T-cell (primary cell): Measurements from ENCODE around the gene SETBP1. TPM values are rescaled to one million over a fixed set of nuclear protein-coding genes. Genes with fewer than 3 reads are reported as not detected.

ENCODE experiments used
- ATAC-seq, 4 experiments: fragments of 200-7000 bp in 3 of 4; fragments of 150-1000 bp in 1 of 4; cut with Tn5 transposase; replicated peaks in 1 of 4; 1 replicate in 3 of 4; 2 replicates in 1 of 4; pipeline ENCODE4 v1.10.0; 2021; ENCODE audit warnings: moderate library complexity in 3 of 4, mild to moderate bottlenecking in 2 of 4, moderate number of reproducible peaks in 1 of 4
- CTCF ChIA-PET, 2 donors: fragments of 300-600 bp; sonication (Branson Sonifier 250); formaldehyde crosslinking; loops; one replicate each; lab custom pipeline; 2022; ENCODE audit warnings: antibody characterized with exemption in 2 of 2; lab: Charles Lee
- POLR2A ChIA-PET, 2 donors: fragments of 300-600 bp; sonication (Branson Sonifier 250); formaldehyde crosslinking; loops; one replicate each; lab custom pipeline; 2022; ENCODE audit warnings: antibody characterized with exemption in 2 of 2; lab: Charles Lee
- DNase-seq, 35 experiments: peaks; one replicate each; pipeline versions ENCODE4 v3.0.0 to v3.0.0-alpha.2; 2013 to 2023
- H3K27ac ChIP-seq: one replicate; pipeline ENCODE4 v1.5.1; 2013; ENCODE audit warnings: low read length
- H3K27me3 ChIP-seq, 2 experiments: replicated peaks in 1 of 2; 1 replicate in 1 of 2; 2 replicates in 1 of 2; pipeline versions ENCODE4 v1.6.1 to v1.7.0; 2013; ENCODE audit warnings: low read length in 1 of 2, mixed read lengths in 1 of 2; ENCODE audit not compliant: control insufficient read depth in 2 of 2, insufficient read depth in 2 of 2; ENCODE audit errors: extremely low read depth in 1 of 2
- H3K36me3 ChIP-seq, 2 donors: 1 replicate in 1 of 2; 2 replicates in 1 of 2; pipeline versions ENCODE4 v1.6.1 to v1.7.0; 2013; ENCODE audit warnings: low read length in 1 of 2; ENCODE audit not compliant: control insufficient read depth in 2 of 2, insufficient read depth in 1 of 2; ENCODE audit errors: extremely low read depth in 1 of 2
- H3K4me1 ChIP-seq, 2 experiments: 1 replicate in 1 of 2; 2 replicates in 1 of 2; pipeline versions ENCODE4 v1.6.1 to v1.7.0; 2013; ENCODE audit warnings: low read length in 2 of 2, mixed read lengths in 1 of 2; ENCODE audit not compliant: insufficient read depth in 2 of 2, control insufficient read depth in 1 of 2; ENCODE audit errors: extremely low read depth in 1 of 2
- H3K4me3 ChIP-seq, 2 donors: 1 replicate in 1 of 2; 2 replicates in 1 of 2; pipeline versions ENCODE4 v1.5.1 to v1.7.0; 2013; ENCODE audit warnings: mild to moderate bottlenecking in 2 of 2, low read length in 1 of 2, moderate library complexity in 1 of 2; ENCODE audit not compliant: control insufficient read depth in 1 of 2; ENCODE audit errors: extremely low read depth in 1 of 2
- H3K9me3 ChIP-seq: 2 replicates; pipeline ENCODE4 v1.7.0; 2013
- H3K27ac Mint-ChIP-seq, 2 donors: one replicate each; pipeline ENCODE4 v1.8.0; 2020 to 2021; ENCODE audit warnings: mild to moderate bottlenecking in 2 of 2, mixed read lengths in 2 of 2
- H3K27me3 Mint-ChIP-seq, 2 donors: one replicate each; pipeline ENCODE4 v1.8.0; 2021 to 2022; ENCODE audit warnings: mixed read lengths in 2 of 2
- H3K36me3 Mint-ChIP-seq: one replicate; pipeline ENCODE4 v1.8.0; 2021; ENCODE audit warnings: mixed read lengths
- H3K4me1 Mint-ChIP-seq, 3 donors: one replicate each; pipeline ENCODE4 v1.8.0; 2020 to 2022; ENCODE audit warnings: mixed read lengths in 3 of 3, mild to moderate bottlenecking in 1 of 3
- H3K4me3 Mint-ChIP-seq, 3 donors: one replicate each; pipeline ENCODE4 v1.8.0; 2020 to 2022; ENCODE audit warnings: mild to moderate bottlenecking in 3 of 3, mixed read lengths in 3 of 3, moderate library complexity in 3 of 3
- H3K9me3 Mint-ChIP-seq, 3 donors: one replicate each; pipeline ENCODE4 v1.8.0; 2020 to 2022; ENCODE audit warnings: mixed read lengths in 3 of 3
- WGBS: methylation state at CpG from one replicate; pipeline ENCODE4 v1.1.5; 2013; ENCODE audit warnings: missing lambda C conversion rate; ENCODE audit not compliant: insufficient coverage; 5-methylcytosine and 5-hydroxymethylcytosine counted together
- total RNA-seq, 35 experiments: library from RNA in 6 of 35; stranded (reverse) in 6 of 35; fragments of 120-200 nt in 1 of 35; gene quantifications; one replicate each; pipeline versions ENCODE4 v1.2.1 to v1.2.4 and lab custom pipeline; 2013 to 2026

Gene SETBP1
- total RNA-seq, 5 donors from 2014 or later (not counting 1 experiment from before 2014, with no cell fraction given) = 1.6 to 5.7 (median 3.2) TPM

DNA sequence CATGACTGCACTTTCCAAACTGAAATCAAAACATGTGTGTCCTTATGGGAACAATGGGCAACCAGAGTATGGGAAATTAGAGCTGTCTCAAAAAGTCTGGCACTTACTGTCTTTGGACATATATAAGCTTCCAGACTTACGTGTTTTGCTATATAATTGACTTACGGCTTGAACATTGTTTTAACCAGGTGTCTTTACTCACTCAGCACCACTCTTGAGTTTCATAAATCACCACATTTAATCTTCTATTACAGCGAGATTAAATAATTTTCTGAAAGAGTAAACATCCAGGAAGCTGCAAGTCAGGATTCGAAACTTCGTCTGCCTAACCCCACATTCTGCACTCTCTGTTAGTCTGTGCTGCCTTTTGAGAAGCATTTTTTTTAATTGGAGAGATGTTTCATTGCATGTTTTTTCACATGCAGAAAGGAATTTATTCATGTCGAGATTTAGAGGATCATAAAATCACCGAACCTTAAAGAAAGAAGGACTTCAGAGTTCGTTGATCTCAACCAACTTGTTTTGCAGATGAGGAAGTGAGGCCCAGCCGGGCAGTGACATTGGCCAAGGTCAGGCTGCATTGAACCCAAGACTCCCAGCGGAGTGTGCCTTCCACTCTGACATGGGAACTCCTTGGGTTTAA, 137.3 kb downstream of the SETBP1 start:
- Histone ChIP-seq H3K4me3 (no peak overlapping the region), H3K9me3 (no peaks in the 10 kb centered on the region), H3K4me1 (no peaks in the 10 kb centered on the region), H3K36me3 (no peaks in the 10 kb centered on the region), H3K27me3 (no peaks in the 10 kb centered on the region), H3K27ac (no peak overlapping the region)
- no peaks in the 10 kb centered on the region for H3K9me3 Mint-ChIP-seq
- ATAC-seq (no peak), DNase-seq (no peak)
- H3K27me3 Mint-ChIP-seq = peaks cover 0 to 6% of the 10 kb centered on the region in 2 donors
- H3K27ac Mint-ChIP-seq = no peak overlapping the region
- POLR2A ChIA-PET = no interaction called here
- CTCF ChIA-PET = no interaction called here
- peaks cover 0 to 7% (median 6%) of the 10 kb centered on the region in 3 donors for H3K4me1 Mint-ChIP-seq
- H3K36me3 Mint-ChIP-seq = no peaks in the 10 kb centered on the region
- no peak overlapping the region for H3K4me3 Mint-ChIP-seq
- 93% methylated on average over 7 of the region's 10 CpGs for WGBS

DNA sequence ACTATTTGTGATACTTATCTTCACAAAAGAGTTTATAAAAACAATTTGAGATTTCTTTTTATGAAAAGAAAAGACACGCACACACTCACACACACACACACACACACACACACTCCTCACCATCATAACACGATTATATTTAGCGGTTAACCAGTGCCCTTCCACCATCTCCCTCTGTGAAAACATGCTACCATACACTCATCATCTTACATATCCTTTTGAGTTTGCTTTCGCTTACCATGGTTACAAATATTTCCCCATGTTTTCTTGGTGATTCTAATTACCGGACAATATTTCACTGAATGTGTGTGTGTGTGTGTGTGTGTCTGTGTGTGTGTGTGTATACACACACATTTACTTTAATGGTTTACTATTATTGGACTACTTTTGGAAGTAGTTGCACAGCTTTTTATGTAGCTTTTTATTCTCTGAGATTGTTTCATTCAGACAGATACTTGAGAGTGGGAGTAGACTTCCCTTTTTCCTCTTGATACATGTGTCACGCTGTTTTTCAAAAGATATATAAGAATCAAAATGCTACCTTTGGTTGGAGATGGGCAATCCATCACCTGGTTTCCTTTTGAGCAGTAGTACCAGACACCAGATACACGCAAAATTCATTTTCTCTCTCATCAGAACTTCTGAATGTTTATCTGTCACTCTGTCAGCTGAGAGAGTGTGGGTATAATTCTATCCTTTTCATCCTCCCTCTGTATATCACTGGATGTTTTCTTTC, 138.1 kb downstream of the SETBP1 start:
- CTCF ChIA-PET = interaction anchor here in 1 of 2 donors (0.6 kb wide), 1 partner anchor 803 kb away, joined by 3 read pairs; no protein-coding TSS in a partner anchor

DNA sequence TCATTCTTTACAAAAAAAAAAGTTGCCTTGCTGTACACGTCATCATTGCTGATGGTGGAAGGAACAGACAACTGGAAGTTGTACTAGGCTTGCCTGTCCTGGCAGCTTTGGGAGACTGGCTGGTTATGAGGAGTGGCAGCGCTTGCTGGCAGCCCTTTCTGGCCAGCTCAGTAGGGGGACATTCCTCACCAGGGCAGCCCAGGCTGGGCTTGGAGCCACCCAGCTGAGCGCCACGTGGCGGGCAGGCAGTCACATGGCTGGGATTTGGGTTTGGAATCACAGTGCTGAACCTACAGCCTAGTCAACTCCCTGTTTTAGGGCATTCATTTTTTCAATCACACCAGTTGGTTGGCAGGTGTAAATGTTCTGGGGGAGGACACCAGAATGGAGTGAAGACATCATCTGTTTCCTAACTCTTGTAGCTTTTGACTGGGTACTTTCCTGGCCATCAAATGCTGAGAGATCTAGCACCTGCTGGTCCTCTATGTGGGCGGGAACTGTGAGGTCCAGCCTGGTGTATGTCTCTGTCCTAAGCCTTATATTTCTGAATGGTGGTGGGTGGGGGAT, 139.3 kb downstream of the SETBP1 start:
- peaks cover 0 to 6% of the 10 kb centered on the region in 2 donors for H3K27me3 Mint-ChIP-seq
- CTCF ChIA-PET = no interaction called here
- POLR2A ChIA-PET = no interaction called here

More for the DNA sequence above, 138.1 kb downstream of the SETBP1 start:
- POLR2A ChIA-PET = no interaction called here
- WGBS = no CpG with 5 or more reads among the region's 7 CpGs
- H3K4me1 ChIP-seq = no peaks in the 10 kb centered on the region
- Mint-ChIP-seq H3K27ac (no peak overlapping the region), H3K4me1 (peaks cover 0 to 7% (median 6%) of the 10 kb centered on the region in 3 donors), H3K27me3 (peaks cover 0 to 6% of the 10 kb centered on the region in 2 donors), H3K4me3 (no peak overlapping the region), H3K36me3 (no peaks in the 10 kb centered on the region), H3K9me3 (no peaks in the 10 kb centered on the region)
- no peak overlapping the region for H3K4me3 ChIP-seq
- ATAC-seq (no peak), DNase-seq (no peak)
- H3K36me3 ChIP-seq = no peaks in the 10 kb centered on the region
- no peaks in the 10 kb centered on the region for H3K27me3 ChIP-seq
- no peaks in the 10 kb centered on the region for H3K9me3 ChIP-seq
- no peak overlapping the region for H3K27ac ChIP-seq

DNA sequence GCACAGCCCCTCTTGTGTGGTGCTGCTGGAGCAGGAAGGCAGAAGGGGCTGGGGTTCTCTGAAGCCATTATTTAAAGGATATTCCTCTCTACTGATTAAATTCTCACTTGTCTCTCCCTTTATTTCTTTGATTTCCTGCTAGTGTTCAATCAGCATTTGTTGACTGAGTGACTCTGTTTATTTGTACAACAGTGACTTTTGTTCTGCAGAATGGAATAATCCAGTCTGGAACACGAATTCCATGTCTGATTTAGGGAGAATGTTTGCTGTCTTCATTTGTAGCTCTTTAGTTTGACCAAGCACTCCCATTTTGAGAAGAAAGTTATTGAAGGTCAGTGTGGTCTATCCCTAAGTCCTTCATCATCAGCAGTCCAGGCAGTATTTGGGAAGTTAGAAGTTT, 141.2 kb downstream of the SETBP1 start:
- no peaks in the 10 kb centered on the region for H3K36me3 ChIP-seq
- DNase-seq (no peak), ATAC-seq (no peak)
- H3K9me3 ChIP-seq = no peaks in the 10 kb centered on the region
- ChIA-PET POLR2A (no interaction called here), CTCF (no interaction called here)
- no peak overlapping the region for H3K27ac ChIP-seq
- H3K9me3 Mint-ChIP-seq = no peaks in the 10 kb centered on the region
- H3K4me1 Mint-ChIP-seq = peaks cover 0 to 8% (median 7%) of the 10 kb centered on the region in 3 donors
- H3K4me1 ChIP-seq = no peaks in the 10 kb centered on the region
- H3K27me3 Mint-ChIP-seq = peaks cover 0 to 6% of the 10 kb centered on the region in 2 donors
- H3K4me3 ChIP-seq = no peak overlapping the region
- no peak overlapping the region for H3K4me3 Mint-ChIP-seq
- H3K27ac Mint-ChIP-seq = no peak overlapping the region
- no peaks in the 10 kb centered on the region for H3K27me3 ChIP-seq
- 40% methylated on average over 1 of the region's 1 CpG for WGBS
- no peaks in the 10 kb centered on the region for H3K36me3 Mint-ChIP-seq

More for the DNA sequence above, 139.3 kb downstream of the SETBP1 start:
- Histone ChIP-seq H3K4me1 (no peaks in the 10 kb centered on the region), H3K9me3 (no peaks in the 10 kb centered on the region), H3K36me3 (no peaks in the 10 kb centered on the region), H3K27ac (no peak overlapping the region), H3K27me3 (no peaks in the 10 kb centered on the region), H3K4me3 (no peak overlapping the region)
- H3K4me1 Mint-ChIP-seq = peaks cover 0 to 8% (median 7%) of the 10 kb centered on the region in 3 donors
- no peak overlapping the region for H3K4me3 Mint-ChIP-seq
- 89% methylated on average over 5 of the region's 6 CpGs for WGBS
- H3K36me3 Mint-ChIP-seq = no peaks in the 10 kb centered on the region
- DNase-seq = no peak
- H3K27ac Mint-ChIP-seq = no peak overlapping the region
- ATAC-seq = no peak
- H3K9me3 Mint-ChIP-seq = no peaks in the 10 kb centered on the region

DNA sequence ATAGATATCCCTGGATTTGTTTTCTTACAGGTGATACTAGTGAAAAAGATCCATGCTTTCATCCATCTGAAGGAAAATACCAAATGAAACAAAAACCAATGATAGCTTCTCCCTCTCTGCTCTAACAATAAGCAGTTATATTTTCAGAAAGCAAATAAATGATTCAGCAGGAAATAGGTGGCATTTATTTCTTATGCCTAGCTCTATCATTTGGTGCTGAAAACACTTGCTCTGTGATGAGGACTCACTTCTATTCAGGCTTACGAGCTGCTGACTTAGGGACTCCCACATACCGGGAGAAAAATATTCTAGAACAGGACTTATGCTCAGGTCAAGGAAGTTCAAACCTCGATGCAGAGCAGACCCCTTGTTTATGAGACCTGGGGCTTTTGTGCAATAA, 142.6 kb downstream of the SETBP1 start:
- WGBS = no CpG with 5 or more reads among the region's 3 CpGs
- no peak for ATAC-seq
- Mint-ChIP-seq H3K36me3 (no peaks in the 10 kb centered on the region), H3K9me3 (no peaks in the 10 kb centered on the region), H3K4me1 (peaks cover 0 to 8% (median 7%) of the 10 kb centered on the region in 3 donors), H3K27me3 (peaks cover 0 to 6% of the 10 kb centered on the region in 2 donors), H3K4me3 (no peak overlapping the region), H3K27ac (no peak overlapping the region)
- POLR2A ChIA-PET = no interaction called here
- Histone ChIP-seq H3K27me3 (no peaks in the 10 kb centered on the region), H3K9me3 (no peaks in the 10 kb centered on the region), H3K4me1 (no peaks in the 10 kb centered on the region), H3K36me3 (no peaks in the 10 kb centered on the region), H3K4me3 (no peak overlapping the region), H3K27ac (no peak overlapping the region)
- CTCF ChIA-PET = interaction anchor here in 1 of 2 donors (0.9 kb wide), 1 partner anchor 17 kb away, joined by 3 read pairs; no protein-coding TSS in a partner anchor
- DNase-seq = no peak

DNA sequence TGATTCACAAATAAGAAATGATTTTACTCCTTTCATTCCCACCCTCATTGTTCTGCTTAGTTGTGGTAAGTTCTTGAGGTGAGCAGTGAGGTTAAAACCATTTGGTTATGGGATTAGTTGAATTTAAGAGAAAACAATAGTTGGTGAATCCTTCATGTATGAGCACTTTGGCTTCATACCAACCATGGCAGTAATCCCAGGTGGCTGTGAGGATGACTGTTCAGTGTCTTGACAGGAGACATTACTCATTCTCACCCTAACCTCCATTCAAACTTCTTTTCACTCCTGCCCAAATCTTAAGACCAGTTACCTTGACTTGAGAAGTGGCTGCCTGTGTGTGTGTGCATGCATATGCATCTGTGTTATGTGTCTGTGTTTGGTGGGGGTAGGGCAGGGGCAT, 143.1 kb downstream of the SETBP1 start:
- Mint-ChIP-seq H3K27me3 (peaks cover 0 to 6% of the 10 kb centered on the region in 2 donors), H3K4me3 (no peak overlapping the region), H3K36me3 (no peaks in the 10 kb centered on the region), H3K27ac (no peak overlapping the region), H3K9me3 (no peaks in the 10 kb centered on the region), H3K4me1 (peaks cover 0 to 6% (median 2%) of the 10 kb centered on the region in 3 donors)
- H3K36me3 ChIP-seq = no peaks in the 10 kb centered on the region
- POLR2A ChIA-PET = no interaction called here
- H3K27me3 ChIP-seq = no peaks in the 10 kb centered on the region
- H3K9me3 ChIP-seq = no peaks in the 10 kb centered on the region
- no peak overlapping the region for H3K27ac ChIP-seq
- CTCF ChIA-PET = interaction anchor here in 1 of 2 donors (0.9 kb wide), 1 partner anchor 17 kb away, joined by 3 read pairs; no protein-coding TSS in a partner anchor
- H3K4me3 ChIP-seq = no peak overlapping the region
- no peak for DNase-seq
- H3K4me1 ChIP-seq = no peaks in the 10 kb centered on the region
- ATAC-seq = no peak
